HCT116 (cell line): ENCODE measurements around the gene OSBPL1A. TPM values are rescaled to one million over a fixed set of nuclear protein-coding genes. Genes with fewer than 3 reads are reported as not detected.

Source experiments
- ATAC-seq: fragments of 200-7000 bp; cut with Tn5 transposase; 2 replicates; pipeline ENCODE4 v1.9.1; 2020; ENCODE audit warnings: mild to moderate bottlenecking, moderate library complexity
- BruUV-seq: library from RNA; stranded (reverse); fragments of 400-500 nt; replicated peaks from 2 replicates; lab custom pipeline; 2021; lab: Mats Ljungman, UMichigan
- CTCF ChIA-PET: fragments of 300-600 bp; sonication (Branson Sonifier 250); formaldehyde crosslinking; loops from one replicate; lab custom pipeline; 2021; ENCODE audit warnings: antibody characterized with exemption; lab: Charles Lee
- POLR2A ChIA-PET: fragments of 300-600, 350-600 bp; sonication (Branson Sonifier 250); formaldehyde crosslinking; loops from one replicate; lab custom pipeline; 2021; ENCODE audit warnings: antibody characterized with exemption; lab: Charles Lee
- RAD21 ChIA-PET, 2 experiments: fragments of 300-600 bp; sonication (Branson Sonifier 250); formaldehyde crosslinking; loops; one replicate each; lab custom pipeline; 2023; ENCODE audit warnings: low total read pairs in 2 of 2; ENCODE audit not compliant: uncharacterized antibody in 2 of 2, unreplicated experiment in 2 of 2, low non-redundant PET in 1 of 2; lab: Charles Lee
- DNase-seq: peaks from one replicate; pipeline ENCODE4 v3.0.0-alpha.2; 2010; ENCODE audit warnings: low read depth, low spot score
- H2AFZ ChIP-seq: fragments of 200-600 bp; shearing (Covaris generic), sonication (generic); 2 replicates; pipeline ENCODE4 v1.6.1; 2017; ENCODE audit warnings: low read depth, mixed run types, mixed read lengths, antibody characterized with exemption, low read length; ENCODE audit not compliant: poor library complexity, severe bottlenecking
- H3K27ac ChIP-seq: 2 replicates; pipeline ENCODE4 v1.5.1; 2012; ENCODE audit warnings: low read depth, low read length
- H3K27me3 ChIP-seq: fragments of 200-600 bp; sonication (generic); 2 replicates; pipeline ENCODE4 v1.6.1; 2016; ENCODE audit warnings: mixed run types, low read length, mixed read lengths; ENCODE audit not compliant: insufficient read depth
- H3K36me3 ChIP-seq, 2 experiments: fragments of 200-500 bp in 1 of 2; fragments of 200-600 bp in 1 of 2; sonication (Bioruptor generic) in 1 of 2; sonication (generic) in 1 of 2; 2 replicates each; pipeline versions ENCODE4 v1.5.1 to v1.6.1; 2014 to 2016; ENCODE audit warnings: low read length in 2 of 2, inconsistent platforms in 1 of 2, mixed read lengths in 1 of 2, mixed run types in 1 of 2; ENCODE audit not compliant: insufficient read depth in 2 of 2, control insufficient read depth in 1 of 2
- H3K4me1 ChIP-seq, 2 experiments: fragments of 200-600 bp in 1 of 2; sonication (generic) in 1 of 2; 2 replicates each; pipeline versions ENCODE4 v1.5.1 to v1.6.1; 2012 to 2017; ENCODE audit warnings: low read length in 2 of 2, inconsistent platforms in 1 of 2, mild to moderate bottlenecking in 1 of 2, mixed read lengths in 1 of 2, mixed run types in 1 of 2, moderate library complexity in 1 of 2; ENCODE audit not compliant: insufficient read depth in 2 of 2, control insufficient read depth in 1 of 2
- H3K4me2 ChIP-seq: fragments of 200-600 bp; sonication (generic); 2 replicates; pipeline ENCODE4 v1.6.1; 2017; ENCODE audit warnings: mixed run types, low read length, mixed read lengths
- H3K4me3 ChIP-seq, 2 experiments: fragments of 200-600 bp in 1 of 2; sonication (generic) in 1 of 2; replicated peaks in 1 of 2; 2 replicates each; pipeline ENCODE4 v1.5.1; 2011 to 2016; ENCODE audit warnings: low read length in 2 of 2, control low read depth in 1 of 2, low read depth in 1 of 2, mild to moderate bottlenecking in 1 of 2, mixed read lengths in 1 of 2, mixed run types in 1 of 2
- H3K79me2 ChIP-seq: fragments of 200-600 bp; sonication (generic); 2 replicates; pipeline ENCODE4 v1.6.1; 2017; ENCODE audit warnings: mild to moderate bottlenecking, mixed run types, low read length, moderate library complexity, mixed read lengths; ENCODE audit not compliant: insufficient read depth
- H3K9ac ChIP-seq: fragments of 200-600 bp; sonication (generic); 2 replicates; pipeline ENCODE4 v1.6.1; 2016; ENCODE audit warnings: low read length, mixed read lengths
- H3K9me2 ChIP-seq: fragments of 200-600 bp; sonication (generic), shearing (Covaris generic); 2 replicates; pipeline ENCODE4 v1.6.1; 2017; ENCODE audit warnings: mixed run types, mild to moderate bottlenecking, moderate library complexity; ENCODE audit not compliant: insufficient read depth
- H3K9me3 ChIP-seq, 2 experiments: fragments of 200-500 bp in 1 of 2; fragments of 200-600 bp in 1 of 2; sonication (Bioruptor generic) in 1 of 2; sonication (generic) in 1 of 2; 2 replicates each; pipeline ENCODE4 v1.6.1; 2014 to 2017; ENCODE audit warnings: low read length in 2 of 2, mixed read lengths in 2 of 2, inconsistent platforms in 1 of 2, low read depth in 1 of 2, mild to moderate bottlenecking in 1 of 2, mixed run types in 1 of 2, moderate library complexity in 1 of 2; ENCODE audit not compliant: control insufficient read depth in 1 of 2, insufficient read depth in 1 of 2
- H4K20me1 ChIP-seq: fragments of 200-600 bp; sonication (generic), shearing (Covaris generic); 2 replicates; pipeline ENCODE4 v1.6.1; 2017; ENCODE audit warnings: mixed run types, mild to moderate bottlenecking, moderate library complexity; ENCODE audit not compliant: insufficient read depth
- CEBPB ChIP-seq: IDR thresholded peaks from 2 replicates; pipeline ENCODE4 v1.6.1; 2012; ENCODE audit warnings: low read depth
- ELF1 ChIP-seq: IDR thresholded peaks from 2 replicates; pipeline ENCODE4 v1.6.1; 2012; ENCODE audit warnings: low read depth, borderline replicate concordance
- EZH2 ChIP-seq: fragments of 200-600 bp; sonication (generic); IDR thresholded peaks from 2 replicates; pipeline ENCODE4 v1.6.1; 2017; ENCODE audit warnings: antibody characterized with exemption, mixed run types
- EZH2phosphoT487 ChIP-seq: fragments of 200-600 bp; IDR thresholded peaks from 2 replicates; pipeline ENCODE4 v1.6.1; 2018; ENCODE audit warnings: antibody characterized with exemption, borderline replicate concordance
- POLR2AphosphoS5 ChIP-seq: IDR thresholded peaks from 2 replicates; pipeline ENCODE4 v1.6.1; 2011; ENCODE audit warnings: mild to moderate bottlenecking, low read depth, low read length, moderate library complexity
- SP1 ChIP-seq: IDR thresholded peaks from 2 replicates; pipeline ENCODE4 v1.6.1; 2012; ENCODE audit warnings: low read depth
- TCF7L2 ChIP-seq: IDR thresholded peaks from 2 replicates; pipeline ENCODE4 v1.7.0; 2011; ENCODE audit warnings: borderline replicate concordance, inconsistent platforms; ENCODE audit not compliant: insufficient read depth, insufficient read length; ENCODE audit errors: extremely low read depth
- YY1 ChIP-seq: IDR thresholded peaks from 2 replicates; pipeline ENCODE4 v1.6.1; 2011; ENCODE audit warnings: low read length, low read depth, moderate library complexity, mild to moderate bottlenecking; ENCODE audit not compliant: insufficient replicate concordance; ENCODE audit errors: extremely low read depth
- ZFX ChIP-seq: fragments of 450-650 bp; IDR thresholded peaks from 2 replicates; pipeline ENCODE4 v1.6.1; 2017
- ZNF274 ChIP-seq: fragments of 200-500 bp; sonication (Bioruptor generic); IDR thresholded peaks from 2 replicates; pipeline ENCODE4 v1.6.1; 2014; ENCODE audit warnings: mild to moderate bottlenecking, low read depth, low read length, inconsistent platforms
- intact Hi-C: fragments of 100-400 bp; cut with micrococcal nuclease; formaldehyde crosslinking; loops from 2 replicates; pipeline ENCODE4 v1.10.0; 2022
- total RNA-seq: library from RNA; stranded (reverse); gene quantifications from one replicate; pipeline ENCODE4 v1.2.1, GENCODE V29; 2021; ENCODE audit not compliant: unreplicated experiment
- TF ChIP-seq, protein P1 (sequence below): IDR thresholded peaks from 2 replicates; pipeline ENCODE4 v1.6.1; 2011; ENCODE audit warnings: mild to moderate bottlenecking, low read length, moderate library complexity; ENCODE audit not compliant: insufficient replicate concordance; ENCODE audit errors: extremely low read depth
- TF ChIP-seq, protein P2 (sequence below): IDR thresholded peaks from 2 replicates; pipeline ENCODE4 v1.6.1; 2012
- TF ChIP-seq, protein P3 (sequence below), 3 experiments: fragments of 200-600 bp in 1 of 3; sonication (generic) in 1 of 3; IDR thresholded peaks in 2 of 3; conservative IDR thresholded peaks in 1 of 3; 2 replicates each; pipeline ENCODE4 v1.5.1; 2012 to 2017; ENCODE audit warnings: low read depth in 2 of 3, low read length in 2 of 3, antibody characterized with exemption in 1 of 3, borderline replicate concordance in 1 of 3, control low read depth in 1 of 3, mild to moderate bottlenecking in 1 of 3, mixed read lengths in 1 of 3, mixed run types in 1 of 3, moderate library complexity in 1 of 3; ENCODE audit not compliant: insufficient read depth in 1 of 3

Gene OSBPL1A
- total RNA-seq, 1 experiment from 2014 or later = 18.9 TPM

GRCh38 chr18:24278591-24278990 lies 119.0 kb downstream of the OSBPL1A start (continued):
- TF ChIP-seq, protein P1, sequence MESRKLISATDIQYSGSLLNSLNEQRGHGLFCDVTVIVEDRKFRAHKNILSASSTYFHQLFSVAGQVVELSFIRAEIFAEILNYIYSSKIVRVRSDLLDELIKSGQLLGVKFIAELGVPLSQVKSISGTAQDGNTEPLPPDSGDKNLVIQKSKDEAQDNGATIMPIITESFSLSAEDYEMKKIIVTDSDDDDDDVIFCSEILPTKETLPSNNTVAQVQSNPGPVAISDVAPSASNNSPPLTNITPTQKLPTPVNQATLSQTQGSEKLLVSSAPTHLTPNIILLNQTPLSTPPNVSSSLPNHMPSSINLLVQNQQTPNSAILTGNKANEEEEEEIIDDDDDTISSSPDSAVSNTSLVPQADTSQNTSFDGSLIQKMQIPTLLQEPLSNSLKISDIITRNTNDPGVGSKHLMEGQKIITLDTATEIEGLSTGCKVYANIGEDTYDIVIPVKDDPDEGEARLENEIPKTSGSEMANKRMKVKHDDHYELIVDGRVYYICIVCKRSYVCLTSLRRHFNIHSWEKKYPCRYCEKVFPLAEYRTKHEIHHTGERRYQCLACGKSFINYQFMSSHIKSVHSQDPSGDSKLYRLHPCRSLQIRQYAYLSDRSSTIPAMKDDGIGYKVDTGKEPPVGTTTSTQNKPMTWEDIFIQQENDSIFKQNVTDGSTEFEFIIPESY = no peak
- TF ChIP-seq, protein P2, sequence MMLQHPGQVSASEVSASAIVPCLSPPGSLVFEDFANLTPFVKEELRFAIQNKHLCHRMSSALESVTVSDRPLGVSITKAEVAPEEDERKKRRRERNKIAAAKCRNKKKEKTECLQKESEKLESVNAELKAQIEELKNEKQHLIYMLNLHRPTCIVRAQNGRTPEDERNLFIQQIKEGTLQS = no peak
- TF ChIP-seq, all 23 proteins: peak for 0

DNA sequence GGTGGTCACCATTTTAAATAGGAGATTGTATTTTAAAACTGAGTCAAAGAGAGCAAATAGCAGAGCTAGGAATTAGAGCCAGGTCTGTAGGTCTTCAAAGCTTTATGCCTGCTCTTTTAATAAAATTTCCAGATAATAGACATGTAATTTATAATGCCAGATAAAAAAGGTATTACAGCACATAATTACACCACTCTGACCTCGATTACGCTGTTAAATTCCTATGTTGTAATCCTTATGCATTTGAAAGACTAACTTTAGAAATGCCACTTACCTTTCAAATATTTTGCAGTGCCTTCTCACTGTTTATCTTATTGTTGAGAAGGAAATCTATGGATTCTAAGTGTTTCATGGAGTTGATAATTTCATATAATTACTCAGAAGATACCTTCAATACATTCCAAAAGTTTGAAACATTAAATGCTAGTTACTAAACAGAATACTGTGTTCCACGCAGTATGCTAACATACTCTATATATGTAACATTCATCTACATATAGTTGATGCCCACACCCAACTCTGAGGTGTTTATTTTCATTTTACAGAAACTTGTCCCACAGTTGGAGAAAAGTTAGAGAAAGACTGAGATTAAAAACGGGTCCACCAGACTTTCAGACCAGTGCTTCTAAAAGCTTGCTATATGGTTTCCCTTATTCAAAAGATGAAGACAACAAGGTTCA lies 120.0 kb downstream of the OSBPL1A start:
- H3K27me3 ChIP-seq = no peaks in the 10 kb centered on the region
- H3K9ac ChIP-seq = no peak overlapping the region
- BruUV-seq = no TSS peak
- POLR2A ChIA-PET = no interaction called here
- H3K27ac ChIP-seq = no peak overlapping the region
- no peaks in the 10 kb centered on the region for H3K79me2 ChIP-seq
- CTCF ChIA-PET = no interaction called here
- ATAC-seq = no peak
- no peaks in the 10 kb centered on the region; the same call in 1 of the 2 replicates for H3K9me2 ChIP-seq
- H3K4me2 ChIP-seq = no peak overlapping the region
- no peak overlapping the region for H3K4me3 ChIP-seq
- H4K20me1 ChIP-seq = no peaks in the 10 kb centered on the region
- no peak for TF ChIP-seq EZH2phosphoT487
- no peak for TF ChIP-seq SP1
- TF ChIP-seq CEBPB = no peak
- no peak for TF ChIP-seq YY1
- TF ChIP-seq TCF7L2 = no peak
- no peak for TF ChIP-seq POLR2AphosphoS5
- TF ChIP-seq, protein P3, sequence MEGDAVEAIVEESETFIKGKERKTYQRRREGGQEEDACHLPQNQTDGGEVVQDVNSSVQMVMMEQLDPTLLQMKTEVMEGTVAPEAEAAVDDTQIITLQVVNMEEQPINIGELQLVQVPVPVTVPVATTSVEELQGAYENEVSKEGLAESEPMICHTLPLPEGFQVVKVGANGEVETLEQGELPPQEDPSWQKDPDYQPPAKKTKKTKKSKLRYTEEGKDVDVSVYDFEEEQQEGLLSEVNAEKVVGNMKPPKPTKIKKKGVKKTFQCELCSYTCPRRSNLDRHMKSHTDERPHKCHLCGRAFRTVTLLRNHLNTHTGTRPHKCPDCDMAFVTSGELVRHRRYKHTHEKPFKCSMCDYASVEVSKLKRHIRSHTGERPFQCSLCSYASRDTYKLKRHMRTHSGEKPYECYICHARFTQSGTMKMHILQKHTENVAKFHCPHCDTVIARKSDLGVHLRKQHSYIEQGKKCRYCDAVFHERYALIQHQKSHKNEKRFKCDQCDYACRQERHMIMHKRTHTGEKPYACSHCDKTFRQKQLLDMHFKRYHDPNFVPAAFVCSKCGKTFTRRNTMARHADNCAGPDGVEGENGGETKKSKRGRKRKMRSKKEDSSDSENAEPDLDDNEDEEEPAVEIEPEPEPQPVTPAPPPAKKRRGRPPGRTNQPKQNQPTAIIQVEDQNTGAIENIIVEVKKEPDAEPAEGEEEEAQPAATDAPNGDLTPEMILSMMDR (IDR thresholded peaks at IDR 0.05 in 2 of 3, conservative IDR thresholded peaks at IDR 0.05 in 1 of 3; ENCODE audit: borderline replicate concordance in 1 of 3, insufficient read depth in 1 of 3, low read depth in 2 of 3, low read length in 2 of 3) = no peak
- TF ChIP-seq ZNF274 = no peak
- TF ChIP-seq EZH2 = no peak
- TF ChIP-seq ZFX = no peak
- no peak for TF ChIP-seq ELF1
- TF ChIP-seq, protein P2 = no peak
- H3K36me3 ChIP-seq = no peaks in the 10 kb centered on the region
- H3K9me3 ChIP-seq = no peaks in the 10 kb centered on the region
- intact Hi-C loops = no loop called here
- peaks cover 11 to 17% of the 10 kb centered on the region in 2 experiments; a peak in 3 of 4 replicates for H3K4me1 ChIP-seq
- RAD21 ChIA-PET = no interaction called here
- no peak for DNase-seq
- no peak overlapping the region for H2AFZ ChIP-seq
